K562 (cell line): ENCODE results near the gene GRWD1. TPM values are rescaled to one million over a fixed set of nuclear protein-coding genes. Genes with fewer than 3 reads are reported as not detected.

ENCODE experiments used
- BRD4 ChIP-seq: fragments of 200-600 bp; sonication (generic); IDR thresholded peaks from 2 replicates; pipeline ENCODE4 v1.6.1; 2017; ENCODE audit warnings: inconsistent platforms
- ETV1 ChIP-seq: fragments of 450-650 bp; conservative IDR thresholded peaks from 2 replicates; pipeline ENCODE4 v1.6.1; 2016; ENCODE audit warnings: missing genetic modification characterization, control low read depth, low read depth, missing compliant biosample characterization
- GABPB1 ChIP-seq: sonication (generic); formaldehyde crosslinking; IDR thresholded peaks from 2 replicates; pipeline ENCODE4 v1.8.0; 2022; ENCODE audit warnings: mild to moderate bottlenecking, missing genetic modification reagents
- HCFC1 ChIP-seq: IDR thresholded peaks from 2 replicates; pipeline ENCODE4 v1.6.1; 2012; ENCODE audit warnings: low read depth, low read length, improper control_type of control experiment
- OTX1 ChIP-seq: fragments of 450-650 bp; formaldehyde crosslinking; IDR thresholded peaks from 2 replicates; pipeline ENCODE4 v1.4.0; 2022; ENCODE audit warnings: mild to moderate bottlenecking
- SMARCC2 ChIP-seq: fragments of 450-650 bp; IDR thresholded peaks from 2 replicates; pipeline ENCODE4 v1.6.1; 2017; ENCODE audit warnings: antibody characterized with exemption, moderate library complexity, mild to moderate bottlenecking, low read depth
- TAL1 ChIP-seq: fragments of 450-650 bp; IDR thresholded peaks from 2 replicates; pipeline ENCODE4 v1.6.1; 2016; ENCODE audit warnings: mild to moderate bottlenecking
- ZBTB7A ChIP-seq: IDR thresholded peaks from 2 replicates; pipeline ENCODE4 v1.6.1; 2011; ENCODE audit warnings: low read depth, mild to moderate bottlenecking, low read length, moderate library complexity, borderline replicate concordance; ENCODE audit not compliant: control insufficient read depth
- ZC3H11A ChIP-seq: IDR thresholded peaks from 2 replicates; pipeline ENCODE4 v1.6.1; 2012; ENCODE audit warnings: low read depth, low read length, improper control_type of control experiment
- ZNF140 ChIP-seq: fragments of 250-450 bp; sonication (Bioruptor Pico); IDR thresholded peaks from 2 replicates; pipeline ENCODE4 v1.8.0; 2021; ENCODE audit warnings: moderate library complexity, mild to moderate bottlenecking, inconsistent platforms
- polyA plus RNA-seq, 8 experiments: library from polyadenylated mRNA; depleted of rRNA in 4 of 8; stranded (reverse) in 5 of 8; unstranded in 3 of 8; fragments of >200 nt; fragmentation: Nextera tagmentation in 2 of 8; fragmentation: Illumina TruSeq in 1 of 8; extraction: Ambion mirVana in 2 of 8; extraction: Trizol in 1 of 8; gene quantifications; 2 replicates each; pipeline versions ENCODE4 v1.2.1 to v1.2.3, GENCODE V29; 2011 to 2014; ENCODE audit warnings: inconsistent platforms in 1 of 8, missing spikeins in 1 of 8
- total RNA-seq, 7 experiments: library from RNA; depleted of rRNA in 6 of 7; stranded (reverse); fragments of >200 nt in 6 of 7; fragmentation: Illumina TruSeq in 2 of 7; extraction: Trizol in 2 of 7; gene quantifications; 2 replicates each; pipeline versions ENCODE4 v1.2.1 to v1.2.3, GENCODE V29; 2011 to 2021; ENCODE audit warnings: low replicate concordance in 1 of 7
- TF ChIP-seq, protein P1 (sequence below): fragments of 450-650 bp; IDR thresholded peaks from 2 replicates; pipeline ENCODE4 v1.6.1; 2016; ENCODE audit warnings: low read depth
- TF ChIP-seq, protein P2 (sequence below), 2 experiments: IDR thresholded peaks; 2 replicates each; pipeline ENCODE4 v1.6.1; 2011; ENCODE audit warnings: borderline replicate concordance in 1 of 2, control low read depth in 1 of 2, low read depth in 1 of 2, low read length in 1 of 2, mild to moderate bottlenecking in 1 of 2, mixed read lengths in 1 of 2, moderate library complexity in 1 of 2; ENCODE audit not compliant: insufficient read depth in 1 of 2, insufficient read length in 1 of 2, poor library complexity in 1 of 2, severe bottlenecking in 1 of 2; ENCODE audit errors: extremely low read depth in 1 of 2
- TF ChIP-seq, protein P3 (sequence below): fragments of 250-450 bp; sonication (Bioruptor Pico); IDR thresholded peaks from 2 replicates; pipeline ENCODE4 v1.8.0; 2021; ENCODE audit warnings: mild to moderate bottlenecking, moderate library complexity

GRWD1 gene
- total and polyA plus RNA-seq, 9 of the 15 experiments (the other 6 are each of a cell fraction or from before 2014, with no cell fraction given): 1.5 to 87.2 (median 24.5) TPM

DNA sequence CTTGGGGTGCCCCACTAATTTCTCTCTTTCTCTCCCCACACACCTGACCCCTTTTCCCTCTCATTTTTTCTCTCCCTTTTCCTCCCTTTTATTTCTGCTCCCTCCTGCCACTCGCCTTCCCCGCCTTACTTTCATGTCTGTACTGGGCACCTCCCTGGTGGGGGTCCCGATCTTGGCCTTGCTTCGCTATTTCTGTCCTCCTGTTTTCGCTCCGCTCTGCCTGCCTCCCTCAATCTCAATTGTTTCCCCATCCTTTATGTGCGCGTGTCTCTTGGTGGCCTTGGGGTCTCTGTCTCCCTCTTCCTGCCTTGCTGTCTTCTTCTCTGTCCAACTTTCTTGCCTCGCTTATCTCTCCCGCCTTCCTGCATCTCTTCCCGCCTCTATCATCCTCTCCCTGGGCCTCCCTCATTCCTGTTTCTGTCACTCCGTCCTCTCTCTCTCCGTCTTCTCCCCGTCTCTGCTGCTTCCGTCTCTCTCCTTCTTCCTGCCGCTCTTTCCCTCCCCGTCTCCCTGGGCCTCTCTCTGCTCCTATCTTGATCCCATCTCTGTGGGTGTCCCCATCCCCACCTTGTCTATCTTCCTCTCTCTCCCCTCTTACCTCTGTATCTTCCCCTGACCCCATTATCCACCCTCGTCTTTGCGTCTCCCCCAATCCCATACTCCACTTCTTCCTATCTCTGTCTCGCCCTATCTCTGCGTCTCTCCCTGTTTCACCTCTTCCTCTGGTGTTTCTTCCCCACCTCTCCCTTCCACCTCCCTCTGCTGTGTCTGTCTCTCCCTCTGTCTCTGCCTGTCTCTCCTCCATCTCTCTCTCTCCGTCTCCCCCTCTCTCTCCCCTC lies 48.3 kb upstream of the GRWD1 start (continued):
- peak; percentile 5; the same call in 1 of the 2 replicates for TF ChIP-seq GABPB1 (CRISPR knock-in tag)
- no peak for TF ChIP-seq ZC3H11A
- TF ChIP-seq, protein P1, sequence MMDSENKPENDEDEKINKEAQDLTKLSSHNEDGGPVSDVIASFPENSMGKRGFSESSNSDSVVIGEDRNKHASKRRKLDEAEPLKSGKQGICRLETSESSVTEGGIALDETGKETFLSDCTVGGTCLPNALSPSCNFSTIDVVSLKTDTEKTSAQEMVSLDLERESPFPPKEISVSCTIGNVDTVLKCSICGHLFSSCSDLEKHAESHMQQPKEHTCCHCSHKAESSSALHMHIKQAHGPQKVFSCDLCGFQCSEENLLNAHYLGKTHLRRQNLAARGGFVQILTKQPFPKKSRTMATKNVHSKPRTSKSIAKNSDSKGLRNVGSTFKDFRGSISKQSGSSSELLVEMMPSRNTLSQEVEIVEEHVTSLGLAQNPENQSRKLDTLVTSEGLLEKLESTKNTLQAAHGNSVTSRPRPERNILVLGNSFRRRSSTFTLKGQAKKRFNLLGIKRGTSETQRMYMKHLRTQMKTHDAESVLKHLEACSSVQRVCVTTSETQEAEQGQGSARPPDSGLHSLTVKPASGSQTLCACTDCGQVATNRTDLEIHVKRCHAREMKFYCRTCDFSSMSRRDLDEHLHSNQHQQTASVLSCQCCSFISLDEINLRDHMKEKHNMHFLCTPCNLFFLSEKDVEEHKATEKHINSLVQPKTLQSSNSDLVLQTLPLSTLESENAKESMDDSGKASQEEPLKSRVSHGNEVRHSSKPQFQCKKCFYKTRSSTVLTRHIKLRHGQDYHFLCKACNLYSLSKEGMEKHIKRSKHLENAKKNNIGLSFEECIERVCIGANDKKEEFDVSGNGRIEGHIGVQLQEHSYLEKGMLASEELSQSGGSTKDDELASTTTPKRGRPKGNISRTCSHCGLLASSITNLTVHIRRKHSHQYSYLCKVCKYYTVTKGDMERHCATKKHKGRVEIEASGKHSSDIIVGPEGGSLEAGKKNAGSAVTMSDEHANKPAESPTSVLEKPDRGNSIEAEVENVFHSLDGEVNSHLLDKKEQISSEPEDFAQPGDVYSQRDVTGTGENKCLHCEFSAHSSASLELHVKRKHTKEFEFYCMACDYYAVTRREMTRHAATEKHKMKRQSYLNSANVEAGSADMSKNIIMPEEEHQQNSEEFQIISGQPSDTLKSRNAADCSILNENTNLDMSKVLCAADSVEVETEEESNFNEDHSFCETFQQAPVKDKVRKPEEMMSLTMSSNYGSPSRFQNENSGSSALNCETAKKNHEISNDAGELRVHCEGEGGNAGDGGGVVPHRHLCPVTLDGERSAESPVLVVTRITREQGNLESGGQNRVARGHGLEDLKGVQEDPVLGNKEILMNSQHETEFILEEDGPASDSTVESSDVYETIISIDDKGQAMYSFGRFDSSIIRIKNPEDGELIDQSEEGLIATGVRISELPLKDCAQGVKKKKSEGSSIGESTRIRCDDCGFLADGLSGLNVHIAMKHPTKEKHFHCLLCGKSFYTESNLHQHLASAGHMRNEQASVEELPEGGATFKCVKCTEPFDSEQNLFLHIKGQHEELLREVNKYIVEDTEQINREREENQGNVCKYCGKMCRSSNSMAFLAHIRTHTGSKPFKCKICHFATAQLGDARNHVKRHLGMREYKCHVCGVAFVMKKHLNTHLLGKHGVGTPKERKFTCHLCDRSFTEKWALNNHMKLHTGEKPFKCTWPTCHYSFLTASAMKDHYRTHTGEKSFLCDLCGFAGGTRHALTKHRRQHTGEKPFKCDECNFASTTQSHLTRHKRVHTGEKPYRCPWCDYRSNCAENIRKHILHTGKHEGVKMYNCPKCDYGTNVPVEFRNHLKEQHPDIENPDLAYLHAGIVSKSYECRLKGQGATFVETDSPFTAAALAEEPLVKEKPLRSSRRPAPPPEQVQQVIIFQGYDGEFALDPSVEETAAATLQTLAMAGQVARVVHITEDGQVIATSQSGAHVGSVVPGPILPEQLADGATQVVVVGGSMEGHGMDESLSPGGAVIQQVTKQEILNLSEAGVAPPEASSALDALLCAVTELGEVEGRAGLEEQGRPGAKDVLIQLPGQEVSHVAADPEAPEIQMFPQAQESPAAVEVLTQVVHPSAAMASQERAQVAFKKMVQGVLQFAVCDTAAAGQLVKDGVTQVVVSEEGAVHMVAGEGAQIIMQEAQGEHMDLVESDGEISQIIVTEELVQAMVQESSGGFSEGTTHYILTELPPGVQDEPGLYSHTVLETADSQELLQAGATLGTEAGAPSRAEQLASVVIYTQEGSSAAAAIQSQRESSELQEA: peak; percentile 61; the same call in 1 of the 2 replicates
- TF ChIP-seq, protein P2, sequence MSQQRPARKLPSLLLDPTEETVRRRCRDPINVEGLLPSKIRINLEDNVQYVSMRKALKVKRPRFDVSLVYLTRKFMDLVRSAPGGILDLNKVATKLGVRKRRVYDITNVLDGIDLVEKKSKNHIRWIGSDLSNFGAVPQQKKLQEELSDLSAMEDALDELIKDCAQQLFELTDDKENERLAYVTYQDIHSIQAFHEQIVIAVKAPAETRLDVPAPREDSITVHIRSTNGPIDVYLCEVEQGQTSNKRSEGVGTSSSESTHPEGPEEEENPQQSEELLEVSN (IDR thresholded peaks at IDR 0.05; ENCODE audit: borderline replicate concordance in 1 of 2, extremely low read depth in 1 of 2, insufficient read depth in 1 of 2, insufficient read length in 1 of 2, low read depth in 1 of 2, low read length in 1 of 2, poor library complexity in 1 of 2, severe bottlenecking in 1 of 2): no peak
- TF ChIP-seq TAL1: no peak
- peak; percentile 42; the same call in 1 of the 2 replicates for TF ChIP-seq ZBTB7A
- no peak for TF ChIP-seq ZNF140 (CRISPR knock-in tag)
- TF ChIP-seq, protein P3, sequence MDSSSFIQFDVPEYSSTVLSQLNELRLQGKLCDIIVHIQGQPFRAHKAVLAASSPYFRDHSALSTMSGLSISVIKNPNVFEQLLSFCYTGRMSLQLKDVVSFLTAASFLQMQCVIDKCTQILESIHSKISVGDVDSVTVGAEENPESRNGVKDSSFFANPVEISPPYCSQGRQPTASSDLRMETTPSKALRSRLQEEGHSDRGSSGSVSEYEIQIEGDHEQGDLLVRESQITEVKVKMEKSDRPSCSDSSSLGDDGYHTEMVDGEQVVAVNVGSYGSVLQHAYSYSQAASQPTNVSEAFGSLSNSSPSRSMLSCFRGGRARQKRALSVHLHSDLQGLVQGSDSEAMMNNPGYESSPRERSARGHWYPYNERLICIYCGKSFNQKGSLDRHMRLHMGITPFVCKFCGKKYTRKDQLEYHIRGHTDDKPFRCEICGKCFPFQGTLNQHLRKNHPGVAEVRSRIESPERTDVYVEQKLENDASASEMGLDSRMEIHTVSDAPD (CRISPR knock-in tag): no peak
- TF ChIP-seq HCFC1: no peak
- peak; percentile 98 for TF ChIP-seq OTX1 (CRISPR knock-in tag)
- TF ChIP-seq SMARCC2: peak; percentile 38; the same call in 1 of the 2 replicates
- TF ChIP-seq ETV1 (tag): peak; percentile 44; the same call in 1 of the 2 replicates
- TF ChIP-seq BRD4: no peak
